GM23338 (cell line): ENCODE data around the gene TESMIN. TPM values are rescaled to one million over a fixed set of nuclear protein-coding genes. Genes with fewer than 3 reads are reported as not detected.

ENCODE experiments used
- ATAC-seq: fragments of 200-7000 bp; cut with Tn5 transposase; 3 replicates; pipeline ENCODE4 v1.9.1; 2020
- DNase-seq: peaks from one replicate; pipeline ENCODE4 v3.0.0-alpha.2; 2015; ENCODE audit warnings: low spot score
- H2AFZ ChIP-seq: fragments of 200-600 bp; sonication (generic); 2 replicates; pipeline ENCODE4 v1.8.0; 2016; ENCODE audit warnings: antibody characterized with exemption, mild to moderate bottlenecking, moderate library complexity
- H3F3A ChIP-seq: fragments of 200-600 bp; sonication (generic); replicated peaks from 2 replicates; pipeline ENCODE4 v1.8.0; 2017; ENCODE audit warnings: antibody characterized with exemption, mixed run types, low read depth
- H3K27ac ChIP-seq: fragments of 200-600 bp; sonication (generic); 2 replicates; pipeline ENCODE4 v1.6.1; 2016; ENCODE audit warnings: low read depth
- H3K27me3 ChIP-seq: fragments of 200-600 bp; sonication (generic); 2 replicates; pipeline ENCODE4 v1.8.0; 2016; ENCODE audit warnings: mild to moderate bottlenecking, mixed run types, moderate library complexity; ENCODE audit not compliant: insufficient read depth
- H3K36me3 ChIP-seq: fragments of 200-600 bp; sonication (generic); 2 replicates; pipeline ENCODE4 v1.8.0; 2016; ENCODE audit warnings: mild to moderate bottlenecking; ENCODE audit not compliant: insufficient read depth
- H3K4me1 ChIP-seq: fragments of 200-600 bp; sonication (generic); 2 replicates; pipeline ENCODE4 v1.8.0; 2016; ENCODE audit warnings: mild to moderate bottlenecking, moderate library complexity; ENCODE audit not compliant: insufficient read depth
- H3K4me2 ChIP-seq: fragments of 200-600 bp; sonication (generic); 2 replicates; pipeline ENCODE4 v1.7.1; 2017; ENCODE audit warnings: mixed run types
- H3K4me3 ChIP-seq: fragments of 200-600 bp; sonication (generic); 2 replicates; pipeline ENCODE4 v1.6.1; 2016; ENCODE audit warnings: mixed run types
- H3K79me2 ChIP-seq: fragments of 200-600 bp; sonication (generic); replicated peaks from 2 replicates; pipeline ENCODE4 v1.8.0; 2017; ENCODE audit warnings: mild to moderate bottlenecking; ENCODE audit not compliant: insufficient read depth
- H3K9me2 ChIP-seq: fragments of 200-600 bp; sonication (generic); 2 replicates; pipeline ENCODE4 v1.8.0; 2017; ENCODE audit not compliant: insufficient read depth
- H4K20me1 ChIP-seq: fragments of 200-600 bp; sonication (generic); replicated peaks from 2 replicates; pipeline ENCODE4 v1.8.0; 2017; ENCODE audit warnings: mild to moderate bottlenecking; ENCODE audit not compliant: insufficient read depth
- H3K27ac Mint-ChIP-seq: 2 replicates; pipeline ENCODE4 v1.8.0; 2020; ENCODE audit warnings: inconsistent platforms, mild to moderate bottlenecking, moderate library complexity, mixed read lengths
- H3K27me3 Mint-ChIP-seq: 3 replicates; pipeline ENCODE4 v1.8.0; 2022; ENCODE audit warnings: low read depth, mild to moderate bottlenecking, moderate library complexity, mixed read lengths, inconsistent platforms; ENCODE audit not compliant: insufficient read depth, poor library complexity
- H3K36me3 Mint-ChIP-seq: 3 replicates; pipeline ENCODE4 v1.8.0; 2021; ENCODE audit warnings: low read depth, mild to moderate bottlenecking, inconsistent platforms, moderate library complexity, mixed read lengths
- H3K4me1 Mint-ChIP-seq: 3 replicates; pipeline ENCODE4 v1.8.0; 2020; ENCODE audit warnings: mild to moderate bottlenecking, inconsistent platforms, mixed read lengths
- H3K4me3 Mint-ChIP-seq: 3 replicates; pipeline ENCODE4 v1.8.0; 2021; ENCODE audit warnings: moderate library complexity, mild to moderate bottlenecking, inconsistent platforms, mixed read lengths
- H3K9me3 Mint-ChIP-seq: 3 replicates; pipeline ENCODE4 v1.8.0; 2020; ENCODE audit warnings: moderate library complexity, mild to moderate bottlenecking, inconsistent platforms, mixed read lengths
- CREB1 ChIP-seq: fragments of 250-450 bp; sonication (Bioruptor Pico); IDR thresholded peaks from 2 replicates; pipeline ENCODE4 v1.5.0; 2020; ENCODE audit warnings: low read depth, mild to moderate bottlenecking, moderate library complexity
- CTCF ChIP-seq, 2 experiments: fragments of 200-600 bp in 1 of 2; sonication (generic) in 1 of 2; conservative IDR thresholded peaks; 2 replicates each; pipeline versions ENCODE4 v1.5.1 to v1.6.1; 2016 to 2017; ENCODE audit warnings: antibody characterized with exemption in 2 of 2, low read depth in 2 of 2, mild to moderate bottlenecking in 2 of 2, moderate library complexity in 1 of 2
- ETS1 ChIP-seq: IDR thresholded peaks from 2 replicates; pipeline ENCODE4 v1.6.1; 2016; ENCODE audit warnings: antibody characterized with exemption
- EZH2 ChIP-seq: fragments of 200-600 bp; sonication (generic); IDR thresholded peaks from one replicate; pipeline ENCODE4 v1.8.0; 2017; ENCODE audit warnings: antibody characterized with exemption, mild to moderate bottlenecking, low read depth; ENCODE audit not compliant: unreplicated experiment
- EZH2phosphoT487 ChIP-seq: fragments of 200-600 bp; sonication (generic); IDR thresholded peaks from one replicate; pipeline ENCODE4 v1.8.1; 2018; ENCODE audit warnings: antibody characterized with exemption; ENCODE audit not compliant: unreplicated experiment
- JUNB ChIP-seq: IDR thresholded peaks from one replicate; pipeline ENCODE4 v1.6.1; 2016; ENCODE audit warnings: antibody characterized with exemption; ENCODE audit not compliant: unreplicated experiment
- NANOG ChIP-seq: IDR thresholded peaks from 2 replicates; pipeline ENCODE4 v1.6.1; 2016; ENCODE audit warnings: antibody characterized with exemption, borderline replicate concordance
- POLR2AphosphoS5 ChIP-seq: IDR thresholded peaks from 2 replicates; pipeline ENCODE4 v1.6.1; 2016; ENCODE audit warnings: antibody characterized with exemption, low read depth
- REST ChIP-seq: IDR thresholded peaks from one replicate; pipeline ENCODE4 v1.6.1; 2018; ENCODE audit warnings: antibody characterized with exemption; ENCODE audit not compliant: unreplicated experiment
- STAT1 ChIP-seq: IDR thresholded peaks from one replicate; pipeline ENCODE4 v1.6.1; 2016; ENCODE audit warnings: antibody characterized with exemption; ENCODE audit not compliant: unreplicated experiment
- ZNF114 ChIP-seq: fragments of 250-450 bp; sonication (Bioruptor Pico); IDR thresholded peaks from 2 replicates; pipeline ENCODE4 v1.5.0; 2020; ENCODE audit warnings: mild to moderate bottlenecking, moderate library complexity
- ZNF331 ChIP-seq: fragments of 250-450 bp; sonication (Bioruptor Pico); IDR thresholded peaks from 2 replicates; pipeline ENCODE4 v1.5.0; 2020; ENCODE audit warnings: low read depth, mild to moderate bottlenecking, moderate library complexity
- ZNF462 ChIP-seq: fragments of 250-450 bp; sonication (Bioruptor Pico); IDR thresholded peaks from 2 replicates; pipeline ENCODE4 v1.5.0; 2020; ENCODE audit warnings: mild to moderate bottlenecking, moderate library complexity
- polyA plus RNA-seq: library from polyadenylated mRNA; unstranded; fragments of >200 nt; fragmentation: Nextera tagmentation; extraction: Ambion mirVana; gene quantifications from 2 replicates; pipeline ENCODE4 v1.2.1, GENCODE V29; 2016
- total RNA-seq: library from RNA; depleted of rRNA; stranded (reverse); fragments of >200 nt; shearing (Covaris generic); gene quantifications from 2 replicates; pipeline ENCODE4 v1.2.3, GENCODE V29; 2014

The TESMIN gene
- total and polyA plus RNA-seq, 2 experiments from 2014 or later = 54.5 to 64.6 TPM

- TF ChIP-seq ZNF462 (CRISPR knock-in tag) = no peak
- no peak for TF ChIP-seq EZH2phosphoT487
Observed at GRCh38 chr11:68784653-68785052, 33.3 kb upstream of the TESMIN start (continued).

- H3K9me3 Mint-ChIP-seq = no peaks in the 10 kb centered on the region
- H3K27me3 Mint-ChIP-seq = peaks cover 10% of the 10 kb centered on the region
- H3K4me3 Mint-ChIP-seq = no peak overlapping the region
- no peaks in the 10 kb centered on the region for H4K20me1 ChIP-seq
- H3K4me3 ChIP-seq = no peak overlapping the region
- no peak overlapping the region for H3K27ac ChIP-seq
- no peak overlapping the region for H3K4me2 ChIP-seq
- H3K4me1 ChIP-seq = no peaks in the 10 kb centered on the region
- peaks cover 7% of the 10 kb centered on the region; the same call in 1 of the 3 replicates for H3K36me3 Mint-ChIP-seq
- ATAC-seq (no peak), DNase-seq (no peak)
- H3K4me1 Mint-ChIP-seq = peaks cover 8% of the 10 kb centered on the region; the same call in 2 of the 3 replicates
- H3F3A ChIP-seq = no peaks in the 10 kb centered on the region
- no peaks in the 10 kb centered on the region for H3K9me2 ChIP-seq
- no peaks in the 10 kb centered on the region for H3K79me2 ChIP-seq
- no peaks in the 10 kb centered on the region for H3K27me3 ChIP-seq
- H2AFZ ChIP-seq = no peak overlapping the region
- H3K27ac Mint-ChIP-seq = no peak overlapping the region; the same call in 1 of the 2 replicates
- no peaks in the 10 kb centered on the region for H3K36me3 ChIP-seq
- TF ChIP-seq STAT1 (no peak), POLR2AphosphoS5 (no peak), REST (no peak), ETS1 (no peak), ZNF114 (CRISPR knock-in tag) (no peak), EZH2phosphoT487 (no peak), NANOG (no peak), CTCF (conservative IDR thresholded peaks at IDR 0.05; ENCODE audit: low read depth in 2 of 2) (no peak), JUNB (no peak), CREB1 (CRISPR knock-in tag) (no peak), ZNF331 (CRISPR knock-in tag) (no peak), EZH2 (no peak)
Observed at GRCh38 chr11:68783216-68783821, 32.0 kb upstream of the TESMIN start.
